SJSA1 (cell line): ENCODE results near the gene MAP3K14. TPM values are rescaled to one million over a fixed set of nuclear protein-coding genes. Genes with fewer than 3 reads are reported as not detected.

Source experiments
- DNase-seq, 2 experiments: peaks; one replicate each; pipeline ENCODE4 v3.0.0-alpha.2; 2015 to 2020; ENCODE audit warnings: low spot score in 2 of 2, low read depth in 1 of 2
- H3K27ac ChIP-seq: fragments of 250-450 bp; sonication (Bioruptor Pico); 2 replicates; pipeline ENCODE4 v1.5.1; 2020; ENCODE audit warnings: mild to moderate bottlenecking, moderate library complexity
- H3K27me3 ChIP-seq: fragments of 250-450 bp; sonication (Bioruptor Pico); replicated peaks from 2 replicates; pipeline ENCODE4 v1.5.1; 2020; ENCODE audit warnings: mild to moderate bottlenecking, moderate library complexity
- H3K36me3 ChIP-seq: fragments of 250-450 bp; sonication (Bioruptor Pico); 2 replicates; pipeline ENCODE4 v1.5.1; 2020; ENCODE audit warnings: mild to moderate bottlenecking
- H3K4me1 ChIP-seq: fragments of 250-450 bp; sonication (Bioruptor Pico); replicated peaks from 2 replicates; pipeline ENCODE4 v1.6.1; 2021; ENCODE audit warnings: mild to moderate bottlenecking
- H3K4me3 ChIP-seq: fragments of 250-450 bp; sonication (Bioruptor Pico); 2 replicates; pipeline ENCODE4 v1.5.1; 2020; ENCODE audit warnings: mild to moderate bottlenecking
- H3K9me3 ChIP-seq: fragments of 250-450 bp; sonication (Bioruptor Pico); replicated peaks from 2 replicates; pipeline ENCODE4 v1.5.1; 2020; ENCODE audit warnings: mild to moderate bottlenecking
- total RNA-seq: library from RNA; depleted of rRNA; stranded (reverse); fragments of >200 nt; shearing (Covaris generic); gene quantifications from 2 replicates; pipeline ENCODE4 v1.2.3, GENCODE V29; 2014; rRNA removed

The MAP3K14 gene
- 3.7 and 5.5 TPM in 2 replicates for total RNA-seq

- H3K4me3 ChIP-seq: peak within 1 kb of the TSS; percentile 89
- H3K9me3 ChIP-seq: no peaks in the 10 kb centered on the region
- H3K27ac ChIP-seq: peak within 1 kb of the TSS; percentile 54
- DNase-seq: peak in 1 of 2 experiments; percentile 81
- no peaks in the 10 kb centered on the region for H3K27me3 ChIP-seq
- peaks cover 72% of the 10 kb centered on the region for H3K4me1 ChIP-seq
- H3K36me3 ChIP-seq: peaks cover 20% of the 10 kb centered on the region
These were observed at the start of gene MAP3K14 for GRCh38 chr17:45316434-45317110. Gene MAP3K14 (minus strand): TSS chr17:45317020. CDS start chr17:45290745, 26,275 bp downstream.

- Histone ChIP-seq H3K36me3 (no peaks in the 10 kb centered on the region), H3K9me3 (no peaks in the 10 kb centered on the region), H3K4me3 (no peak overlapping the region), H3K4me1 (peaks cover 40% of the 10 kb centered on the region), H3K27me3 (no peaks in the 10 kb centered on the region), H3K27ac (no peak overlapping the region)
- no peak for DNase-seq
These were observed 49.2 kb upstream of the MAP3K14 start for GRCh38 chr17:45366049-45366448.

GRCh38 chr17:45364531-45365390 lies 47.9 kb upstream of the MAP3K14 start:
- Histone ChIP-seq H3K27me3 (no peaks in the 10 kb centered on the region), H3K9me3 (no peaks in the 10 kb centered on the region), H3K4me3 (no peak overlapping the region), H3K4me1 (peaks cover 27% of the 10 kb centered on the region), H3K27ac (no peak overlapping the region), H3K36me3 (no peaks in the 10 kb centered on the region)
- no peak for DNase-seq

GRCh38 chr17:45363498-45363897 lies 46.7 kb upstream of the MAP3K14 start:
- Histone ChIP-seq H3K27ac (no peak overlapping the region), H3K27me3 (no peaks in the 10 kb centered on the region), H3K36me3 (no peaks in the 10 kb centered on the region), H3K4me3 (no peak overlapping the region), H3K4me1 (peaks cover 16% of the 10 kb centered on the region), H3K9me3 (no peaks in the 10 kb centered on the region)
- DNase-seq: no peak

GRCh38 chr17:45361976-45362375 lies 45.2 kb upstream of the MAP3K14 start:
- no peaks in the 10 kb centered on the region for H3K36me3 ChIP-seq
- no peak for DNase-seq
- no peak overlapping the region for H3K27ac ChIP-seq
- peaks cover 3% of the 10 kb centered on the region; the same call in 1 of the 2 replicates for H3K27me3 ChIP-seq
- H3K4me3 ChIP-seq: no peak overlapping the region
- H3K9me3 ChIP-seq: no peaks in the 10 kb centered on the region
- peaks cover 9% of the 10 kb centered on the region for H3K4me1 ChIP-seq

- peaks cover 9% of the 10 kb centered on the region for H3K4me1 ChIP-seq
- no peak overlapping the region for H3K4me3 ChIP-seq
- peaks cover 3% of the 10 kb centered on the region; the same call in 1 of the 2 replicates for H3K27me3 ChIP-seq
- no peak overlapping the region for H3K27ac ChIP-seq
- no peaks in the 10 kb centered on the region for H3K9me3 ChIP-seq
- H3K36me3 ChIP-seq: no peaks in the 10 kb centered on the region
- no peak for DNase-seq
These were observed 44.6 kb upstream of the MAP3K14 start for GRCh38 chr17:45361451-45361850.

GRCh38 chr17:45357364-45357997 lies 40.7 kb upstream of the MAP3K14 start:
- no peaks in the 10 kb centered on the region for H3K36me3 ChIP-seq
- H3K4me3 ChIP-seq: no peak overlapping the region
- no peaks in the 10 kb centered on the region for H3K4me1 ChIP-seq
- DNase-seq: no peak
- H3K27ac ChIP-seq: no peak overlapping the region
- H3K27me3 ChIP-seq: peaks cover 3% of the 10 kb centered on the region; the same call in 1 of the 2 replicates
- H3K9me3 ChIP-seq: no peaks in the 10 kb centered on the region

GRCh38 chr17:45355087-45355486 lies 38.3 kb upstream of the MAP3K14 start:
- no peak for DNase-seq
- no peaks in the 10 kb centered on the region for H3K36me3 ChIP-seq
- H3K4me1 ChIP-seq: no peaks in the 10 kb centered on the region
- no peak overlapping the region for H3K4me3 ChIP-seq
- peaks cover 3% of the 10 kb centered on the region; the same call in 1 of the 2 replicates for H3K27me3 ChIP-seq
- H3K27ac ChIP-seq: no peak overlapping the region
- H3K9me3 ChIP-seq: no peaks in the 10 kb centered on the region

GRCh38 chr17:45353043-45353442 lies 36.2 kb upstream of the MAP3K14 start:
- Histone ChIP-seq H3K36me3 (no peaks in the 10 kb centered on the region), H3K4me1 (peaks cover 14% of the 10 kb centered on the region), H3K4me3 (no peak overlapping the region)

GRCh38 chr17:45351831-45352230 lies 35.0 kb upstream of the MAP3K14 start:
- DNase-seq: no peak
- Histone ChIP-seq H3K4me1 (peaks cover 14% of the 10 kb centered on the region), H3K36me3 (no peaks in the 10 kb centered on the region), H3K9me3 (no peaks in the 10 kb centered on the region), H3K4me3 (no peak overlapping the region), H3K27ac (no peak overlapping the region), H3K27me3 (no peaks in the 10 kb centered on the region)

More at GRCh38 chr17:45353043-45353442, 36.2 kb upstream of the MAP3K14 start:
- no peak overlapping the region for H3K27ac ChIP-seq
- no peak for DNase-seq
- peaks cover 3% of the 10 kb centered on the region; the same call in 1 of the 2 replicates for H3K27me3 ChIP-seq
- no peaks in the 10 kb centered on the region for H3K9me3 ChIP-seq

- Histone ChIP-seq H3K9me3 (no peaks in the 10 kb centered on the region), H3K4me1 (peaks cover 31% of the 10 kb centered on the region), H3K27ac (no peak overlapping the region), H3K4me3 (no peak overlapping the region), H3K27me3 (no peaks in the 10 kb centered on the region), H3K36me3 (no peaks in the 10 kb centered on the region)
- DNase-seq: no peak
These were observed 30.6 kb upstream of the MAP3K14 start for GRCh38 chr17:45347444-45347843.

GRCh38 chr17:45346216-45347015 lies 29.6 kb upstream of the MAP3K14 start:
- peaks cover 40% of the 10 kb centered on the region for H3K4me1 ChIP-seq
- no peaks in the 10 kb centered on the region for H3K27me3 ChIP-seq
- no peaks in the 10 kb centered on the region for H3K36me3 ChIP-seq
- no peak overlapping the region for H3K27ac ChIP-seq
- DNase-seq: no peak
- H3K9me3 ChIP-seq: no peaks in the 10 kb centered on the region
- H3K4me3 ChIP-seq: no peak overlapping the region
